HEK293 (cell line): ENCODE results near the gene CNIH3.

Experiments used
- CTCF ChIA-PET: fragments of 350-600 bp; formaldehyde crosslinking; extraction: SDS; loops from one replicate; lab custom pipeline; 2021; ENCODE audit warnings: antibody characterized with exemption; lab: Yijun Ruan, JAX
- POLR2A ChIA-PET: fragments of 300-600 bp; formaldehyde crosslinking; extraction: SDS; loops from one replicate; lab custom pipeline; 2020; ENCODE audit warnings: antibody characterized with exemption, inconsistent platforms; lab: Yijun Ruan, JAX
- H3K27ac ChIP-seq: fragments of 200-500 bp; sonication (Bioruptor generic); 2 replicates; pipeline ENCODE4 v1.5.1; 2014; ENCODE audit warnings: low read depth, low read length, control low read depth, inconsistent platforms; ENCODE audit errors: extremely low read depth
- H3K36me3 ChIP-seq, 2 experiments: fragments of 200-500 bp in 1 of 2; sonication (Bioruptor generic) in 1 of 2; 1 replicate in 1 of 2; 2 replicates in 1 of 2; pipeline ENCODE4 v1.5.1; 2014 to 2017; ENCODE audit warnings: inconsistent platforms in 2 of 2, low read length in 2 of 2; ENCODE audit not compliant: control insufficient read depth in 2 of 2, insufficient read depth in 1 of 2
- H3K4me1 ChIP-seq: fragments of 200-500 bp; sonication (Bioruptor generic); 2 replicates; pipeline ENCODE4 v1.5.1; 2014; ENCODE audit warnings: mild to moderate bottlenecking, low read length, inconsistent platforms; ENCODE audit not compliant: control insufficient read depth, insufficient read depth
- H3K4me3 ChIP-seq: 2 replicates; pipeline ENCODE4 v1.5.1; 2011; ENCODE audit warnings: low read depth, mild to moderate bottlenecking, control low read depth, low read length, moderate library complexity
- H3K9me3 ChIP-seq: fragments of 200-500 bp; sonication (Bioruptor generic); 2 replicates; pipeline ENCODE4 v1.5.1; 2014; ENCODE audit warnings: low read depth, low read length, inconsistent platforms; ENCODE audit not compliant: control insufficient read depth, insufficient read depth
- BCL11B ChIP-seq: fragments of 450-650 bp; formaldehyde crosslinking; IDR thresholded peaks from 2 replicates; pipeline ENCODE4 v1.5.1; 2016; ENCODE audit warnings: low read depth, missing biosample characterization, missing genetic modification characterization
- KLF10 ChIP-seq: fragments of 450-650 bp; IDR thresholded peaks from 2 replicates; pipeline ENCODE4 v1.5.1; 2018; ENCODE audit warnings: missing biosample characterization, mild to moderate bottlenecking, missing genetic modification characterization
- KLF9 ChIP-seq: fragments of 450-650 bp; formaldehyde crosslinking; IDR thresholded peaks from 2 replicates; pipeline ENCODE4 v1.5.1; 2016; ENCODE audit warnings: missing biosample characterization, missing genetic modification characterization, low read depth
- OSR2 ChIP-seq: fragments of 450-650 bp; formaldehyde crosslinking; IDR thresholded peaks from 2 replicates; pipeline ENCODE4 v1.5.1; 2016; ENCODE audit warnings: missing biosample characterization, missing genetic modification characterization
- SCRT2 ChIP-seq: fragments of 450-650 bp; formaldehyde crosslinking; IDR thresholded peaks from 2 replicates; pipeline ENCODE4 v1.5.1; 2016; ENCODE audit warnings: missing biosample characterization, missing genetic modification characterization
- ZBTB17 ChIP-seq: fragments of 450-650 bp; formaldehyde crosslinking; IDR thresholded peaks from 2 replicates; pipeline ENCODE4 v1.5.1; 2016; ENCODE audit warnings: missing biosample characterization, missing genetic modification characterization
- ZBTB6 ChIP-seq: fragments of 450-650 bp; formaldehyde crosslinking; IDR thresholded peaks from 2 replicates; pipeline ENCODE4 v1.5.1; 2017; ENCODE audit warnings: missing biosample characterization, missing genetic modification characterization
- ZFP3 ChIP-seq: fragments of 450-650 bp; formaldehyde crosslinking; IDR thresholded peaks from 2 replicates; pipeline ENCODE4 v1.5.1; 2016; ENCODE audit warnings: low read depth, missing biosample characterization, missing genetic modification characterization
- ZNF140 ChIP-seq: fragments of 450-650 bp; formaldehyde crosslinking; IDR thresholded peaks from 2 replicates; pipeline ENCODE4 v1.5.1; 2016; ENCODE audit warnings: missing biosample characterization, missing genetic modification characterization
- ZNF18 ChIP-seq: fragments of 450-650 bp; formaldehyde crosslinking; IDR thresholded peaks from 2 replicates; pipeline ENCODE4 v1.5.1; 2016; ENCODE audit warnings: missing biosample characterization, missing genetic modification characterization
- ZNF350 ChIP-seq: fragments of 450-650 bp; formaldehyde crosslinking; IDR thresholded peaks from 2 replicates; pipeline ENCODE4 v1.5.0; 2017; ENCODE audit warnings: missing biosample characterization, mild to moderate bottlenecking, missing genetic modification characterization
- ZNF426 ChIP-seq: fragments of 450-650 bp; formaldehyde crosslinking; IDR thresholded peaks from 2 replicates; pipeline ENCODE4 v1.5.1; 2017; ENCODE audit warnings: missing biosample characterization, missing genetic modification characterization, mild to moderate bottlenecking, inconsistent platforms, moderate library complexity
- ZNF433 ChIP-seq: fragments of 450-650 bp; formaldehyde crosslinking; IDR thresholded peaks from 2 replicates; pipeline ENCODE4 v1.5.1; 2016; ENCODE audit warnings: missing biosample characterization, missing genetic modification characterization, low read depth
- ZSCAN23 ChIP-seq: fragments of 450-650 bp; formaldehyde crosslinking; IDR thresholded peaks from 2 replicates; pipeline ENCODE4 v1.5.1; 2016; ENCODE audit warnings: missing biosample characterization, missing genetic modification characterization
- TF ChIP-seq, protein P1 (sequence below): fragments of 450-650 bp; formaldehyde crosslinking; IDR thresholded peaks from 2 replicates; pipeline ENCODE4 v1.5.1; 2016; ENCODE audit warnings: missing biosample characterization, missing genetic modification characterization, borderline replicate concordance
- TF ChIP-seq, protein P2 (sequence below): fragments of 450-650 bp; formaldehyde crosslinking; IDR thresholded peaks from 2 replicates; pipeline ENCODE4 v1.5.1; 2016; ENCODE audit warnings: missing biosample characterization, missing genetic modification characterization, borderline replicate concordance
- TF ChIP-seq, protein P3 (sequence below): fragments of 450-650 bp; formaldehyde crosslinking; IDR thresholded peaks from 2 replicates; pipeline ENCODE4 v1.5.1; 2016; ENCODE audit warnings: missing biosample characterization, missing genetic modification characterization

The CNIH3 gene

GRCh38 chr1:224585051-224585450 is 31.1 kb upstream of the CNIH3 start (continued):
- TF ChIP-seq, protein P1, sequence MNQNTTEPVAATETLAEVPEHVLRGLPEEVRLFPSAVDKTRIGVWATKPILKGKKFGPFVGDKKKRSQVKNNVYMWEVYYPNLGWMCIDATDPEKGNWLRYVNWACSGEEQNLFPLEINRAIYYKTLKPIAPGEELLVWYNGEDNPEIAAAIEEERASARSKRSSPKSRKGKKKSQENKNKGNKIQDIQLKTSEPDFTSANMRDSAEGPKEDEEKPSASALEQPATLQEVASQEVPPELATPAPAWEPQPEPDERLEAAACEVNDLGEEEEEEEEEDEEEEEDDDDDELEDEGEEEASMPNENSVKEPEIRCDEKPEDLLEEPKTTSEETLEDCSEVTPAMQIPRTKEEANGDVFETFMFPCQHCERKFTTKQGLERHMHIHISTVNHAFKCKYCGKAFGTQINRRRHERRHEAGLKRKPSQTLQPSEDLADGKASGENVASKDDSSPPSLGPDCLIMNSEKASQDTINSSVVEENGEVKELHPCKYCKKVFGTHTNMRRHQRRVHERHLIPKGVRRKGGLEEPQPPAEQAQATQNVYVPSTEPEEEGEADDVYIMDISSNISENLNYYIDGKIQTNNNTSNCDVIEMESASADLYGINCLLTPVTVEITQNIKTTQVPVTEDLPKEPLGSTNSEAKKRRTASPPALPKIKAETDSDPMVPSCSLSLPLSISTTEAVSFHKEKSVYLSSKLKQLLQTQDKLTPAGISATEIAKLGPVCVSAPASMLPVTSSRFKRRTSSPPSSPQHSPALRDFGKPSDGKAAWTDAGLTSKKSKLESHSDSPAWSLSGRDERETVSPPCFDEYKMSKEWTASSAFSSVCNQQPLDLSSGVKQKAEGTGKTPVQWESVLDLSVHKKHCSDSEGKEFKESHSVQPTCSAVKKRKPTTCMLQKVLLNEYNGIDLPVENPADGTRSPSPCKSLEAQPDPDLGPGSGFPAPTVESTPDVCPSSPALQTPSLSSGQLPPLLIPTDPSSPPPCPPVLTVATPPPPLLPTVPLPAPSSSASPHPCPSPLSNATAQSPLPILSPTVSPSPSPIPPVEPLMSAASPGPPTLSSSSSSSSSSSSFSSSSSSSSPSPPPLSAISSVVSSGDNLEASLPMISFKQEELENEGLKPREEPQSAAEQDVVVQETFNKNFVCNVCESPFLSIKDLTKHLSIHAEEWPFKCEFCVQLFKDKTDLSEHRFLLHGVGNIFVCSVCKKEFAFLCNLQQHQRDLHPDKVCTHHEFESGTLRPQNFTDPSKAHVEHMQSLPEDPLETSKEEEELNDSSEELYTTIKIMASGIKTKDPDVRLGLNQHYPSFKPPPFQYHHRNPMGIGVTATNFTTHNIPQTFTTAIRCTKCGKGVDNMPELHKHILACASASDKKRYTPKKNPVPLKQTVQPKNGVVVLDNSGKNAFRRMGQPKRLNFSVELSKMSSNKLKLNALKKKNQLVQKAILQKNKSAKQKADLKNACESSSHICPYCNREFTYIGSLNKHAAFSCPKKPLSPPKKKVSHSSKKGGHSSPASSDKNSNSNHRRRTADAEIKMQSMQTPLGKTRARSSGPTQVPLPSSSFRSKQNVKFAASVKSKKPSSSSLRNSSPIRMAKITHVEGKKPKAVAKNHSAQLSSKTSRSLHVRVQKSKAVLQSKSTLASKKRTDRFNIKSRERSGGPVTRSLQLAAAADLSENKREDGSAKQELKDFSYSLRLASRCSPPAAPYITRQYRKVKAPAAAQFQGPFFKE = no peak
- TF ChIP-seq ZNF140 = no peak

- POLR2A ChIA-PET = no interaction called here
These were observed 29.1 kb upstream of the CNIH3 start for GRCh38 chr1:224587051-224587450.

More at GRCh38 chr1:224587051-224587450, 29.1 kb upstream of the CNIH3 start:
- no peaks in the 10 kb centered on the region for H3K4me1 ChIP-seq
- TF ChIP-seq, protein P2, sequence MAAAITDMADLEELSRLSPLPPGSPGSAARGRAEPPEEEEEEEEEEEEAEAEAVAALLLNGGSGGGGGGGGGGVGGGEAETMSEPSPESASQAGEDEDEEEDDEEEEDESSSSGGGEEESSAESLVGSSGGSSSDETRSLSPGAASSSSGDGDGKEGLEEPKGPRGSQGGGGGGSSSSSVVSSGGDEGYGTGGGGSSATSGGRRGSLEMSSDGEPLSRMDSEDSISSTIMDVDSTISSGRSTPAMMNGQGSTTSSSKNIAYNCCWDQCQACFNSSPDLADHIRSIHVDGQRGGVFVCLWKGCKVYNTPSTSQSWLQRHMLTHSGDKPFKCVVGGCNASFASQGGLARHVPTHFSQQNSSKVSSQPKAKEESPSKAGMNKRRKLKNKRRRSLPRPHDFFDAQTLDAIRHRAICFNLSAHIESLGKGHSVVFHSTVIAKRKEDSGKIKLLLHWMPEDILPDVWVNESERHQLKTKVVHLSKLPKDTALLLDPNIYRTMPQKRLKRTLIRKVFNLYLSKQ (tag by site-specific recombination) = no peak
- TF ChIP-seq ZNF18 (tag by site-specific recombination) = no peak
- TF ChIP-seq BCL11B (tag by site-specific recombination) = no peak
- no peak for TF ChIP-seq ZSCAN23 (tag by site-specific recombination)
- no peak for TF ChIP-seq ZFP3 (tag by site-specific recombination)
- no peak for TF ChIP-seq KLF9 (tag by site-specific recombination)
- TF ChIP-seq SCRT2 (tag by site-specific recombination) = no peak
- TF ChIP-seq ZNF426 = no peak
- TF ChIP-seq ZBTB6 = no peak
- no peak for TF ChIP-seq ZNF433
- no peak for TF ChIP-seq ZNF350 (tag by site-specific recombination)
- TF ChIP-seq, protein P3, sequence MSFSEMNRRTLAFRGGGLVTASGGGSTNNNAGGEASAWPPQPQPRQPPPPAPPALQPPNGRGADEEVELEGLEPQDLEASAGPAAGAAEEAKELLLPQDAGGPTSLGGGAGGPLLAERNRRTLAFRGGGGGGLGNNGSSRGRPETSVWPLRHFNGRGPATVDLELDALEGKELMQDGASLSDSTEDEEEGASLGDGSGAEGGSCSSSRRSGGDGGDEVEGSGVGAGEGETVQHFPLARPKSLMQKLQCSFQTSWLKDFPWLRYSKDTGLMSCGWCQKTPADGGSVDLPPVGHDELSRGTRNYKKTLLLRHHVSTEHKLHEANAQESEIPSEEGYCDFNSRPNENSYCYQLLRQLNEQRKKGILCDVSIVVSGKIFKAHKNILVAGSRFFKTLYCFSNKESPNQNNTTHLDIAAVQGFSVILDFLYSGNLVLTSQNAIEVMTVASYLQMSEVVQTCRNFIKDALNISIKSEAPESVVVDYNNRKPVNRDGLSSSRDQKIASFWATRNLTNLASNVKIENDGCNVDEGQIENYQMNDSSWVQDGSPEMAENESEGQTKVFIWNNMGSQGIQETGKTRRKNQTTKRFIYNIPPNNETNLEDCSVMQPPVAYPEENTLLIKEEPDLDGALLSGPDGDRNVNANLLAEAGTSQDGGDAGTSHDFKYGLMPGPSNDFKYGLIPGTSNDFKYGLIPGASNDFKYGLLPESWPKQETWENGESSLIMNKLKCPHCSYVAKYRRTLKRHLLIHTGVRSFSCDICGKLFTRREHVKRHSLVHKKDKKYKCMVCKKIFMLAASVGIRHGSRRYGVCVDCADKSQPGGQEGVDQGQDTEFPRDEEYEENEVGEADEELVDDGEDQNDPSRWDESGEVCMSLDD (tag by site-specific recombination) = no peak
- no peak for TF ChIP-seq ZBTB17 (tag by site-specific recombination)
- no peak for TF ChIP-seq KLF10 (tag by site-specific recombination)
- no peak for TF ChIP-seq OSR2 (tag by site-specific recombination)
- TF ChIP-seq, all 188 proteins: peak for 0
- Histone ChIP-seq H3K36me3 (no peaks in the 10 kb centered on the region), H3K27ac (no peak overlapping the region), H3K4me3 (no peak overlapping the region), H3K9me3 (no peaks in the 10 kb centered on the region)
- CTCF ChIA-PET = interaction anchor here (0.9 kb wide), 1 partner anchor 17 kb away, joined by 3 read pairs; no protein-coding TSS in a partner anchor
